GM23248 (cell line): ENCODE data around the gene HIGD1A. TPM values are rescaled to one million over a fixed set of nuclear protein-coding genes. Genes with fewer than 3 reads are reported as not detected.
A peak's percentile ranks its signal among the peaks of the same experiment; 100 is the strongest.

ENCODE experiments used
- DNase-seq: peaks from one replicate; pipeline ENCODE4 v3.0.0-alpha.2; 2015
- H2AFZ ChIP-seq: fragments of 200-600 bp; sonication (generic); 2 replicates; pipeline ENCODE4 v1.6.1; 2016; ENCODE audit warnings: antibody characterized with exemption
- H3F3A ChIP-seq: fragments of 200-600 bp; sonication (generic); 2 replicates; pipeline ENCODE4 v1.6.1; 2016; ENCODE audit warnings: mild to moderate bottlenecking, antibody characterized with exemption, mixed run types; ENCODE audit not compliant: insufficient read depth
- H3K27ac ChIP-seq: fragments of 200-600 bp; sonication (generic); 2 replicates; pipeline ENCODE4 v1.5.1; 2016; ENCODE audit warnings: mild to moderate bottlenecking
- H3K27me3 ChIP-seq: fragments of 200-600 bp; sonication (generic); replicated peaks from 2 replicates; pipeline ENCODE4 v1.6.1; 2016; ENCODE audit warnings: mild to moderate bottlenecking; ENCODE audit not compliant: insufficient read depth
- H3K36me3 ChIP-seq: fragments of 200-600 bp; sonication (generic); 2 replicates; pipeline ENCODE4 v1.6.1; 2016; ENCODE audit warnings: low read depth, mild to moderate bottlenecking
- H3K4me1 ChIP-seq: fragments of 200-600 bp; sonication (generic); 2 replicates; pipeline ENCODE4 v1.6.1; 2016; ENCODE audit warnings: mild to moderate bottlenecking; ENCODE audit not compliant: insufficient read depth
- H3K4me2 ChIP-seq: fragments of 200-600 bp; sonication (generic); one replicate; pipeline ENCODE4 v1.6.1; 2016; ENCODE audit warnings: mild to moderate bottlenecking; ENCODE audit not compliant: unreplicated experiment
- H3K4me3 ChIP-seq: fragments of 200-600 bp; sonication (generic); 2 replicates; pipeline ENCODE4 v1.5.1; 2016; ENCODE audit warnings: mild to moderate bottlenecking
- H3K79me2 ChIP-seq: fragments of 200-600 bp; sonication (generic); 2 replicates; pipeline ENCODE4 v1.6.1; 2016; ENCODE audit warnings: mild to moderate bottlenecking; ENCODE audit not compliant: insufficient read depth
- H3K9ac ChIP-seq: fragments of 200-600 bp; sonication (generic); 2 replicates; pipeline ENCODE4 v1.6.1; 2016; ENCODE audit warnings: mild to moderate bottlenecking
- H3K9me2 ChIP-seq: fragments of 200-600 bp; sonication (generic); 2 replicates; pipeline ENCODE4 v1.6.1; 2016; ENCODE audit warnings: mixed run types, mild to moderate bottlenecking, moderate library complexity; ENCODE audit not compliant: insufficient read depth
- H3K9me3 ChIP-seq: fragments of 200-600 bp; sonication (generic); one replicate; pipeline ENCODE4 v1.6.1; 2017; ENCODE audit warnings: low read depth
- H4K20me1 ChIP-seq: fragments of 200-600 bp; sonication (generic); 2 replicates; pipeline ENCODE4 v1.6.0; 2016; ENCODE audit not compliant: insufficient read depth
- EZH2 ChIP-seq: fragments of 200-600 bp; sonication (generic); IDR thresholded peaks from 2 replicates; pipeline ENCODE4 v1.6.1; 2018; ENCODE audit warnings: antibody characterized with exemption, mild to moderate bottlenecking; ENCODE audit not compliant: insufficient read depth, poor library complexity, severe bottlenecking
- EZH2phosphoT487 ChIP-seq: fragments of 200-600 bp; sonication (generic); IDR thresholded peaks from 2 replicates; pipeline ENCODE4 v1.6.1; 2018; ENCODE audit warnings: antibody characterized with exemption, moderate library complexity, mild to moderate bottlenecking, low read depth; ENCODE audit not compliant: insufficient read depth
- WGBS, 2 experiments: methylation state at CpG; one replicate each; pipeline ENCODE4 v1.1.6; 2015 to 2017; ENCODE audit warnings: low lambda C conversion rate in 2 of 2, low coverage in 1 of 2; ENCODE audit errors: missing lambda C conversion rate in 2 of 2; 5-methylcytosine and 5-hydroxymethylcytosine counted together
- in situ Hi-C: fragments of 300-500 bp; cut with MboI; formaldehyde crosslinking; loops from 2 replicates; pipeline ENCODE4 v1.15.0; 2020
- polyA plus RNA-seq: library from polyadenylated mRNA; unstranded; fragments of >200 nt; fragmentation: Nextera tagmentation; extraction: Ambion mirVana; gene quantifications from 2 replicates; pipeline ENCODE4 v1.2.1, GENCODE V29; 2016
- total RNA-seq: library from RNA; depleted of rRNA; stranded (reverse); fragments of >200 nt; shearing (Covaris generic); gene quantifications from 2 replicates; pipeline ENCODE4 v1.2.3, GENCODE V29; 2014

Gene HIGD1A
- total and polyA plus RNA-seq, 2 experiments from 2014 or later: 173 to 217 TPM

GRCh38 chr3:42772670-42773408 is 31.5 kb downstream of the HIGD1A start, which contains the start of gene CCDC13:
Gene CCDC13, minus strand, starts transcription at chr3:42773253. Its CDS starts 14,908 bp downstream, at chr3:42758345.
- H3K4me3 ChIP-seq: peak within 1 kb of the TSS; percentile 87
- peak; percentile 94 for DNase-seq
- no peaks in the 10 kb centered on the region for H3K9me3 ChIP-seq
- in situ Hi-C loops: no loop called here
- no peaks in the 10 kb centered on the region for H3K79me2 ChIP-seq
- peak within 1 kb of the TSS; percentile 79 for H3K9ac ChIP-seq
- H3K4me2 ChIP-seq: peak within 1 kb of the TSS; percentile 91
- H3K27me3 ChIP-seq: no peaks in the 10 kb centered on the region
- no peak for TF ChIP-seq EZH2phosphoT487
- no peak for TF ChIP-seq EZH2
- no peaks in the 10 kb centered on the region for H3F3A ChIP-seq
- no peaks in the 10 kb centered on the region for H4K20me1 ChIP-seq
- peak within 1 kb of the TSS; percentile 24 for H3K27ac ChIP-seq
- peaks cover 6% of the 10 kb centered on the region; the same call in 1 of the 2 replicates for H3K4me1 ChIP-seq
- peak within 1 kb of the TSS; percentile 93 for H2AFZ ChIP-seq
- WGBS, 2 experiments: 7% methylated on average over 62 to 63 of the region's 63 CpGs
- H3K36me3 ChIP-seq: no peaks in the 10 kb centered on the region
- H3K9me2 ChIP-seq: no peaks in the 10 kb centered on the region

GRCh38 chr3:42771271-42771670 is 33.0 kb downstream of the HIGD1A start:
- H3K4me1 ChIP-seq: peaks cover 6% of the 10 kb centered on the region; the same call in 1 of the 2 replicates
- H3K9ac ChIP-seq: no peak overlapping the region
- H3K79me2 ChIP-seq: no peaks in the 10 kb centered on the region
- no peak for DNase-seq
- no peaks in the 10 kb centered on the region for H3K9me2 ChIP-seq
- TF ChIP-seq EZH2phosphoT487: no peak
- TF ChIP-seq EZH2: no peak
- H4K20me1 ChIP-seq: no peaks in the 10 kb centered on the region
- 53 to 68% methylated on average over 1 of the region's 1 CpG for WGBS, 2 experiments
- no peak overlapping the region for H3K4me3 ChIP-seq
- no peaks in the 10 kb centered on the region for H3K27me3 ChIP-seq
- H3K27ac ChIP-seq: no peak overlapping the region
- H3F3A ChIP-seq: no peaks in the 10 kb centered on the region
- H2AFZ ChIP-seq: no peak overlapping the region
- in situ Hi-C loops: no loop called here
- no peaks in the 10 kb centered on the region for H3K36me3 ChIP-seq
- H3K9me3 ChIP-seq: no peaks in the 10 kb centered on the region
- H3K4me2 ChIP-seq: no peak overlapping the region

- TF ChIP-seq EZH2 (no peak), EZH2phosphoT487 (no peak)
- in situ Hi-C loops: no loop called here
- no peaks in the 10 kb centered on the region for H3K9me2 ChIP-seq
- H3K4me3 ChIP-seq: no peak overlapping the region
- H3K4me1 ChIP-seq: peaks cover 6% of the 10 kb centered on the region; the same call in 1 of the 2 replicates
- no peak overlapping the region for H3K4me2 ChIP-seq
- H3K79me2 ChIP-seq: no peaks in the 10 kb centered on the region
- H3K27ac ChIP-seq: no peak overlapping the region
- H3K9ac ChIP-seq: no peak overlapping the region
- 84 to 86% methylated on average over 11 to 28 of the region's 28 CpGs for WGBS, 2 experiments
- no peaks in the 10 kb centered on the region for H4K20me1 ChIP-seq
- no peak for DNase-seq
- H3K27me3 ChIP-seq: no peaks in the 10 kb centered on the region
- H3K9me3 ChIP-seq: no peaks in the 10 kb centered on the region
- no peaks in the 10 kb centered on the region for H3K36me3 ChIP-seq
- H2AFZ ChIP-seq: no peak overlapping the region
- no peaks in the 10 kb centered on the region for H3F3A ChIP-seq
Observed at GRCh38 chr3:42769477-42770131, 34.7 kb downstream of the HIGD1A start.

GRCh38 chr3:42764561-42765295 is 39.6 kb downstream of the HIGD1A start:
- DNase-seq: no peak
- H3F3A ChIP-seq: peaks cover 12% of the 10 kb centered on the region; the same call in 1 of the 2 replicates
- H3K4me2 ChIP-seq: no peak overlapping the region
- H3K9me3 ChIP-seq: no peaks in the 10 kb centered on the region
- no peak overlapping the region for H3K27ac ChIP-seq
- H3K79me2 ChIP-seq: no peaks in the 10 kb centered on the region
- TF ChIP-seq EZH2phosphoT487 (no peak), EZH2 (no peak)
- in situ Hi-C loops: no loop called here
- H3K9ac ChIP-seq: no peak overlapping the region
- no peaks in the 10 kb centered on the region for H3K9me2 ChIP-seq
- H4K20me1 ChIP-seq: no peaks in the 10 kb centered on the region
- no peak overlapping the region for H3K4me3 ChIP-seq
- H3K27me3 ChIP-seq: no peaks in the 10 kb centered on the region
- no peak overlapping the region for H2AFZ ChIP-seq
- peaks cover 24% of the 10 kb centered on the region for H3K4me1 ChIP-seq
- H3K36me3 ChIP-seq: no peaks in the 10 kb centered on the region
- 46 to 48% methylated on average over 3 of the region's 3 CpGs for WGBS, 2 experiments
